GM23338 (cell line): Measurements from ENCODE around the gene LCP2. TPM values are rescaled to one million over a fixed set of nuclear protein-coding genes. Genes with fewer than 3 reads are reported as not detected.
A peak's percentile ranks its signal among the peaks of the same experiment; 100 is the strongest.

Experiments used
- ATAC-seq: fragments of 200-7000 bp; cut with Tn5 transposase; 3 replicates; pipeline ENCODE4 v1.9.1; 2020
- DNase-seq: peaks from one replicate; pipeline ENCODE4 v3.0.0-alpha.2; 2015; ENCODE audit warnings: low spot score
- H2AFZ ChIP-seq: fragments of 200-600 bp; sonication (generic); 2 replicates; pipeline ENCODE4 v1.8.0; 2016; ENCODE audit warnings: antibody characterized with exemption, mild to moderate bottlenecking, moderate library complexity
- H3F3A ChIP-seq: fragments of 200-600 bp; sonication (generic); replicated peaks from 2 replicates; pipeline ENCODE4 v1.8.0; 2017; ENCODE audit warnings: antibody characterized with exemption, mixed run types, low read depth
- H3K27ac ChIP-seq: fragments of 200-600 bp; sonication (generic); 2 replicates; pipeline ENCODE4 v1.6.1; 2016; ENCODE audit warnings: low read depth
- H3K27me3 ChIP-seq: fragments of 200-600 bp; sonication (generic); 2 replicates; pipeline ENCODE4 v1.8.0; 2016; ENCODE audit warnings: mild to moderate bottlenecking, mixed run types, moderate library complexity; ENCODE audit not compliant: insufficient read depth
- H3K36me3 ChIP-seq: fragments of 200-600 bp; sonication (generic); 2 replicates; pipeline ENCODE4 v1.8.0; 2016; ENCODE audit warnings: mild to moderate bottlenecking; ENCODE audit not compliant: insufficient read depth
- H3K4me1 ChIP-seq: fragments of 200-600 bp; sonication (generic); 2 replicates; pipeline ENCODE4 v1.8.0; 2016; ENCODE audit warnings: mild to moderate bottlenecking, moderate library complexity; ENCODE audit not compliant: insufficient read depth
- H3K4me2 ChIP-seq: fragments of 200-600 bp; sonication (generic); 2 replicates; pipeline ENCODE4 v1.7.1; 2017; ENCODE audit warnings: mixed run types
- H3K4me3 ChIP-seq: fragments of 200-600 bp; sonication (generic); 2 replicates; pipeline ENCODE4 v1.6.1; 2016; ENCODE audit warnings: mixed run types
- H3K79me2 ChIP-seq: fragments of 200-600 bp; sonication (generic); replicated peaks from 2 replicates; pipeline ENCODE4 v1.8.0; 2017; ENCODE audit warnings: mild to moderate bottlenecking; ENCODE audit not compliant: insufficient read depth
- H3K9me2 ChIP-seq: fragments of 200-600 bp; sonication (generic); 2 replicates; pipeline ENCODE4 v1.8.0; 2017; ENCODE audit not compliant: insufficient read depth
- H4K20me1 ChIP-seq: fragments of 200-600 bp; sonication (generic); replicated peaks from 2 replicates; pipeline ENCODE4 v1.8.0; 2017; ENCODE audit warnings: mild to moderate bottlenecking; ENCODE audit not compliant: insufficient read depth
- H3K27ac Mint-ChIP-seq: 2 replicates; pipeline ENCODE4 v1.8.0; 2020; ENCODE audit warnings: inconsistent platforms, mild to moderate bottlenecking, moderate library complexity, mixed read lengths
- H3K27me3 Mint-ChIP-seq: 3 replicates; pipeline ENCODE4 v1.8.0; 2022; ENCODE audit warnings: low read depth, mild to moderate bottlenecking, moderate library complexity, mixed read lengths, inconsistent platforms; ENCODE audit not compliant: insufficient read depth, poor library complexity
- H3K36me3 Mint-ChIP-seq: 3 replicates; pipeline ENCODE4 v1.8.0; 2021; ENCODE audit warnings: low read depth, mild to moderate bottlenecking, inconsistent platforms, moderate library complexity, mixed read lengths
- H3K4me1 Mint-ChIP-seq: 3 replicates; pipeline ENCODE4 v1.8.0; 2020; ENCODE audit warnings: mild to moderate bottlenecking, inconsistent platforms, mixed read lengths
- H3K4me3 Mint-ChIP-seq: 3 replicates; pipeline ENCODE4 v1.8.0; 2021; ENCODE audit warnings: moderate library complexity, mild to moderate bottlenecking, inconsistent platforms, mixed read lengths
- H3K9me3 Mint-ChIP-seq: 3 replicates; pipeline ENCODE4 v1.8.0; 2020; ENCODE audit warnings: moderate library complexity, mild to moderate bottlenecking, inconsistent platforms, mixed read lengths
- CREB1 ChIP-seq: fragments of 250-450 bp; sonication (Bioruptor Pico); IDR thresholded peaks from 2 replicates; pipeline ENCODE4 v1.5.0; 2020; ENCODE audit warnings: low read depth, mild to moderate bottlenecking, moderate library complexity
- CTCF ChIP-seq, 2 experiments: fragments of 200-600 bp in 1 of 2; sonication (generic) in 1 of 2; conservative IDR thresholded peaks; 2 replicates each; pipeline versions ENCODE4 v1.5.1 to v1.6.1; 2016 to 2017; ENCODE audit warnings: antibody characterized with exemption in 2 of 2, low read depth in 2 of 2, mild to moderate bottlenecking in 2 of 2, moderate library complexity in 1 of 2
- ETS1 ChIP-seq: IDR thresholded peaks from 2 replicates; pipeline ENCODE4 v1.6.1; 2016; ENCODE audit warnings: antibody characterized with exemption
- EZH2 ChIP-seq: fragments of 200-600 bp; sonication (generic); IDR thresholded peaks from one replicate; pipeline ENCODE4 v1.8.0; 2017; ENCODE audit warnings: antibody characterized with exemption, mild to moderate bottlenecking, low read depth; ENCODE audit not compliant: unreplicated experiment
- EZH2phosphoT487 ChIP-seq: fragments of 200-600 bp; sonication (generic); IDR thresholded peaks from one replicate; pipeline ENCODE4 v1.8.1; 2018; ENCODE audit warnings: antibody characterized with exemption; ENCODE audit not compliant: unreplicated experiment
- JUNB ChIP-seq: IDR thresholded peaks from one replicate; pipeline ENCODE4 v1.6.1; 2016; ENCODE audit warnings: antibody characterized with exemption; ENCODE audit not compliant: unreplicated experiment
- NANOG ChIP-seq: IDR thresholded peaks from 2 replicates; pipeline ENCODE4 v1.6.1; 2016; ENCODE audit warnings: antibody characterized with exemption, borderline replicate concordance
- POLR2AphosphoS5 ChIP-seq: IDR thresholded peaks from 2 replicates; pipeline ENCODE4 v1.6.1; 2016; ENCODE audit warnings: antibody characterized with exemption, low read depth
- STAT1 ChIP-seq: IDR thresholded peaks from one replicate; pipeline ENCODE4 v1.6.1; 2016; ENCODE audit warnings: antibody characterized with exemption; ENCODE audit not compliant: unreplicated experiment
- ZNF114 ChIP-seq: fragments of 250-450 bp; sonication (Bioruptor Pico); IDR thresholded peaks from 2 replicates; pipeline ENCODE4 v1.5.0; 2020; ENCODE audit warnings: mild to moderate bottlenecking, moderate library complexity
- ZNF331 ChIP-seq: fragments of 250-450 bp; sonication (Bioruptor Pico); IDR thresholded peaks from 2 replicates; pipeline ENCODE4 v1.5.0; 2020; ENCODE audit warnings: low read depth, mild to moderate bottlenecking, moderate library complexity
- polyA plus RNA-seq: library from polyadenylated mRNA; unstranded; fragments of >200 nt; fragmentation: Nextera tagmentation; extraction: Ambion mirVana; gene quantifications from 2 replicates; pipeline ENCODE4 v1.2.1, GENCODE V29; 2016
- total RNA-seq: library from RNA; depleted of rRNA; stranded (reverse); fragments of >200 nt; shearing (Covaris generic); gene quantifications from 2 replicates; pipeline ENCODE4 v1.2.3, GENCODE V29; 2014
- TF ChIP-seq, protein P1 (sequence below): fragments of 250-450 bp; sonication (Bioruptor Pico); IDR thresholded peaks from 2 replicates; pipeline ENCODE4 v1.5.0; 2020; ENCODE audit warnings: mild to moderate bottlenecking, moderate library complexity

The LCP2 gene
- total and polyA plus RNA-seq, 2 experiments from 2014 or later: 0.26 to 0.38 TPM

DNA sequence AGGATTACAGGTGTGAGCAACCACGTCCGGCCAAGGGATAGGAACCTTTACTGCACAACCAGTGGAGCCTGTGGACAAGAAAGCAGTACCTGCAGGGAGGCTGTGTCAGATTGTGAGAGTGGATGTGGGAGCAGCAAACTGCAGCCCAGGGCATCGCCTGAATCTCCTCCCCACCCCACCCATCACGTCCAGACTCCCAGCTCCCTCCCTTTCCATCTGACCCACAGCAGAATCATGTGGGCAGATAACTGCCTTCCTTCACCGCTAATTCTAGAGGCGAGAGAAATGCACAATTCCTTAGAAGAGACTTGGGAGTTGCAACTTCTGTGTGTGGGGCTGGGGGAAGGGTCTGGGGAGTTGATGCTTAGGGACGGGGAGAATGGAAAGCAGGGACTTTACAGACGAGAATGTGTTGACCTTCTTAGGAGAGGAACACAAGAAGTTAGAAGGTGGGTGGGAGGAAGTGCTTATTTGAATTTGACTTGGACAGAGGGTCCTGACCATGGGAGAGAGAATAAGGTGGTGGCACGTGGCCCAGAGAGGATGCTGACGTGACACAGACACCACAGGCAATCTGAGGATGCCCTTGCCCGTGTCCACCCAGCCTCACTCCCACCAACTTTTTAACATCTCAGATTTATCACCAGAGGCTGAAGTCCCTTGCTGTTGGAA, 4.5 kb upstream of the LCP2 start:
- Histone ChIP-seq H3K4me3 (no peak overlapping the region), H3F3A (no peaks in the 10 kb centered on the region), H2AFZ (0 out of 2 replicates have a peak overlapping the region, but pooled peaks have one; percentile 32), H3K27me3 (no peaks in the 10 kb centered on the region), H3K27ac (no peak overlapping the region), H4K20me1 (no peaks in the 10 kb centered on the region), H3K79me2 (no peaks in the 10 kb centered on the region), H3K36me3 (no peaks in the 10 kb centered on the region), H3K4me1 (no peaks in the 10 kb centered on the region; the same call in none of the 2 replicates), H3K9me2 (peaks cover 7% of the 10 kb centered on the region; the same call in 1 of the 2 replicates), H3K4me2 (no peak overlapping the region)
- Mint-ChIP-seq H3K27me3 (peaks cover 9% of the 10 kb centered on the region), H3K27ac (no peak overlapping the region), H3K4me3 (no peak overlapping the region), H3K36me3 (no peaks in the 10 kb centered on the region), H3K4me1 (peaks cover 27% of the 10 kb centered on the region), H3K9me3 (no peaks in the 10 kb centered on the region; the same call in 2 of the 3 replicates)
- DNase-seq: no peak
- ATAC-seq: no peak
- no peak for TF ChIP-seq POLR2AphosphoS5

GRCh38 chr5:170301149-170301548, 3.6 kb upstream of the LCP2 start:
- peaks cover 21% of the 10 kb centered on the region for H3K4me1 Mint-ChIP-seq
- no peaks in the 10 kb centered on the region; the same call in none of the 2 replicates for H3K4me1 ChIP-seq
- H4K20me1 ChIP-seq: no peaks in the 10 kb centered on the region
- no peaks in the 10 kb centered on the region for H3K27me3 ChIP-seq
- H2AFZ ChIP-seq: no peak overlapping the region
- H3F3A ChIP-seq: no peaks in the 10 kb centered on the region
- TF ChIP-seq JUNB (no peak), EZH2 (no peak), ZNF114 (no peak), EZH2phosphoT487 (no peak), CREB1 (CRISPR knock-in tag) (no peak), POLR2AphosphoS5 (no peak), NANOG (no peak), ETS1 (no peak), STAT1 (no peak), CTCF (conservative IDR thresholded peaks at IDR 0.05; ENCODE audit: low read depth in 2 of 2) (no peak), ZNF331 (CRISPR knock-in tag) (no peak)
- TF ChIP-seq, protein P1, sequence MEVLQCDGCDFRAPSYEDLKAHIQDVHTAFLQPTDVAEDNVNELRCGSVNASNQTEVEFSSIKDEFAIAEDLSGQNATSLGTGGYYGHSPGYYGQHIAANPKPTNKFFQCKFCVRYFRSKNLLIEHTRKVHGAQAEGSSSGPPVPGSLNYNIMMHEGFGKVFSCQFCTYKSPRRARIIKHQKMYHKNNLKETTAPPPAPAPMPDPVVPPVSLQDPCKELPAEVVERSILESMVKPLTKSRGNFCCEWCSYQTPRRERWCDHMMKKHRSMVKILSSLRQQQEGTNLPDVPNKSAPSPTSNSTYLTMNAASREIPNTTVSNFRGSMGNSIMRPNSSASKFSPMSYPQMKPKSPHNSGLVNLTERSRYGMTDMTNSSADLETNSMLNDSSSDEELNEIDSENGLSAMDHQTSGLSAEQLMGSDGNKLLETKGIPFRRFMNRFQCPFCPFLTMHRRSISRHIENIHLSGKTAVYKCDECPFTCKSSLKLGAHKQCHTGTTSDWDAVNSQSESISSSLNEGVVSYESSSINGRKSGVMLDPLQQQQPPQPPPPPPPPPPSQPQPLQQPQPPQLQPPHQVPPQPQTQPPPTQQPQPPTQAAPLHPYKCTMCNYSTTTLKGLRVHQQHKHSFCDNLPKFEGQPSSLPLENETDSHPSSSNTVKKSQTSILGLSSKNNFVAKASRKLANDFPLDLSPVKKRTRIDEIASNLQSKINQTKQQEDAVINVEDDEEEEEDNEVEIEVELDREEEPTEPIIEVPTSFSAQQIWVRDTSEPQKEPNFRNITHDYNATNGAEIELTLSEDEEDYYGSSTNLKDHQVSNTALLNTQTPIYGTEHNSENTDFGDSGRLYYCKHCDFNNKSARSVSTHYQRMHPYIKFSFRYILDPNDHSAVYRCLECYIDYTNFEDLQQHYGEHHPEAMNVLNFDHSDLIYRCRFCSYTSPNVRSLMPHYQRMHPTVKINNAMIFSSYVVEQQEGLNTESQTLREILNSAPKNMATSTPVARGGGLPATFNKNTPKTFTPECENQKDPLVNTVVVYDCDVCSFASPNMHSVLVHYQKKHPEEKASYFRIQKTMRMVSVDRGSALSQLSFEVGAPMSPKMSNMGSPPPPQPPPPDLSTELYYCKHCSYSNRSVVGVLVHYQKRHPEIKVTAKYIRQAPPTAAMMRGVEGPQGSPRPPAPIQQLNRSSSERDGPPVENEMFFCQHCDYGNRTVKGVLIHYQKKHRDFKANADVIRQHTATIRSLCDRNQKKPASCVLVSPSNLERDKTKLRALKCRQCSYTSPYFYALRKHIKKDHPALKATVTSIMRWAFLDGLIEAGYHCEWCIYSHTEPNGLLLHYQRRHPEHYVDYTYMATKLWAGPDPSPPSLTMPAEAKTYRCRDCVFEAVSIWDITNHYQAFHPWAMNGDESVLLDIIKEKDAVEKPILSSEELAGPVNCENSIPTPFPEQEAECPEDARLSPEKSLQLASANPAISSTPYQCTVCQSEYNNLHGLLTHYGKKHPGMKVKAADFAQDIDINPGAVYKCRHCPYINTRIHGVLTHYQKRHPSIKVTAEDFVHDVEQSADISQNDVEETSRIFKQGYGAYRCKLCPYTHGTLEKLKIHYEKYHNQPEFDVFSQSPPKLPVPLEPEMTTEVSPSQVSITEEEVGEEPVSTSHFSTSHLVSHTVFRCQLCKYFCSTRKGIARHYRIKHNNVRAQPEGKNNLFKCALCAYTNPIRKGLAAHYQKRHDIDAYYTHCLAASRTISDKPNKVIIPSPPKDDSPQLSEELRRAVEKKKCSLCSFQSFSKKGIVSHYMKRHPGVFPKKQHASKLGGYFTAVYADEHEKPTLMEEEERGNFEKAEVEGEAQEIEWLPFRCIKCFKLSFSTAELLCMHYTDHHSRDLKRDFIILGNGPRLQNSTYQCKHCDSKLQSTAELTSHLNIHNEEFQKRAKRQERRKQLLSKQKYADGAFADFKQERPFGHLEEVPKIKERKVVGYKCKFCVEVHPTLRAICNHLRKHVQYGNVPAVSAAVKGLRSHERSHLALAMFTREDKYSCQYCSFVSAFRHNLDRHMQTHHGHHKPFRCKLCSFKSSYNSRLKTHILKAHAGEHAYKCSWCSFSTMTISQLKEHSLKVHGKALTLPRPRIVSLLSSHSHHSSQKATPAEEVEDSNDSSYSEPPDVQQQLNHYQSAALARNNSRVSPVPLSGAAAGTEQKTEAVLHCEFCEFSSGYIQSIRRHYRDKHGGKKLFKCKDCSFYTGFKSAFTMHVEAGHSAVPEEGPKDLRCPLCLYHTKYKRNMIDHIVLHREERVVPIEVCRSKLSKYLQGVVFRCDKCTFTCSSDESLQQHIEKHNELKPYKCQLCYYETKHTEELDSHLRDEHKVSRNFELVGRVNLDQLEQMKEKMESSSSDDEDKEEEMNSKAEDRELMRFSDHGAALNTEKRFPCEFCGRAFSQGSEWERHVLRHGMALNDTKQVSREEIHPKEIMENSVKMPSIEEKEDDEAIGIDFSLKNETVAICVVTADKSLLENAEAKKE (CRISPR knock-in tag): no peak
- no peaks in the 10 kb centered on the region for H3K36me3 Mint-ChIP-seq
- no peak for DNase-seq
- no peaks in the 10 kb centered on the region for H3K79me2 ChIP-seq
- ATAC-seq: no peak
- no peaks in the 10 kb centered on the region; the same call in 2 of the 3 replicates for H3K9me3 Mint-ChIP-seq
- H3K9me2 ChIP-seq: peaks cover 10% of the 10 kb centered on the region; the same call in 1 of the 2 replicates
- H3K27ac Mint-ChIP-seq: no peak overlapping the region
- peaks cover 9% of the 10 kb centered on the region for H3K27me3 Mint-ChIP-seq
- H3K36me3 ChIP-seq: no peaks in the 10 kb centered on the region
- no peak overlapping the region for H3K27ac ChIP-seq
- no peak overlapping the region for H3K4me3 Mint-ChIP-seq
- H3K4me2 ChIP-seq: no peak overlapping the region
- H3K4me3 ChIP-seq: no peak overlapping the region
